Muscle of back (tissue), 11 donors: ENCODE measurements around the gene LRRC55. TPM values are rescaled to one million over a fixed set of nuclear protein-coding genes. Genes with fewer than 3 reads are reported as not detected.

Experiments
- DNase-seq, 3 donors: peaks; one replicate each; pipeline versions ENCODE4 v3.0.0 to v3.0.0-alpha.2; 2013
- polyA plus RNA-seq, 10 donors: library from polyadenylated mRNA; unstranded; fragments of 120-200 nt; gene quantifications; one replicate each; pipeline ENCODE4 v1.2.1, GENCODE V29; 2013; ENCODE audit not compliant: insufficient read length in 10 of 10

Gene LRRC55
- polyA plus RNA-seq, 10 donors = 0.73 to 2.4 (median 1.5) TPM

- DNase-seq = peak in 1 of 3 donors; percentile 45
Measured at GRCh38 chr11:57200917-57201316, 19.2 kb downstream of the LRRC55 start.

- DNase-seq = peak in 1 of 3 donors; percentile 41
Measured at GRCh38 chr11:57202281-57202680, 20.5 kb downstream of the LRRC55 start.

- DNase-seq = peak; percentile 71 to 91 (median 81)
Measured at GRCh38 chr11:57203359-57203758, 21.6 kb downstream of the LRRC55 start.

- DNase-seq = no peak
Measured at GRCh38 chr11:57203882-57204480, 22.2 kb downstream of the LRRC55 start.

GRCh38 chr11:57205041-57205641 is 23.4 kb downstream of the LRRC55 start:
- DNase-seq = peak in 1 of 3 donors; percentile 32

GRCh38 chr11:57207168-57207567 is 25.4 kb downstream of the LRRC55 start:
- DNase-seq = no peak

GRCh38 chr11:57210781-57211180 is 29.0 kb downstream of the LRRC55 start:
- DNase-seq = no peak

GRCh38 chr11:57213342-57214097 is 31.8 kb downstream of the LRRC55 start:
- DNase-seq = peak in 2 of 3 donors; percentile 55 to 78

- no peak for DNase-seq
Measured at GRCh38 chr11:57214098-57214417, 32.3 kb downstream of the LRRC55 start.

- peak in 2 of 3 donors; percentile 59 for DNase-seq
Measured at GRCh38 chr11:57214494-57214893, 32.7 kb downstream of the LRRC55 start.

- DNase-seq = no peak
Measured at GRCh38 chr11:57216463-57216862, 34.7 kb downstream of the LRRC55 start.

GRCh38 chr11:57217053-57217452 is 35.3 kb downstream of the LRRC55 start:
- DNase-seq = no peak

- DNase-seq = no peak
Measured at GRCh38 chr11:57219021-57219627, 37.4 kb downstream of the LRRC55 start.

GRCh38 chr11:57222239-57222638 is 40.5 kb downstream of the LRRC55 start:
- DNase-seq = no peak

- no peak for DNase-seq
Measured at GRCh38 chr11:57223601-57224000, 41.8 kb downstream of the LRRC55 start.

- DNase-seq = no peak
Measured at GRCh38 chr11:57224128-57224527, 42.4 kb downstream of the LRRC55 start.

- DNase-seq = no peak
Measured at GRCh38 chr11:57224537-57224936, 42.8 kb downstream of the LRRC55 start.

- no peak for DNase-seq
Measured at GRCh38 chr11:57228600-57228999, 46.8 kb downstream of the LRRC55 start.

- no peak for DNase-seq
Measured at GRCh38 chr11:57230316-57230715, 48.6 kb downstream of the LRRC55 start.

- peak in 1 of 3 donors; percentile 43 for DNase-seq
Measured at GRCh38 chr11:57230791-57231538, 49.2 kb downstream of the LRRC55 start.

- DNase-seq = no peak
Measured at GRCh38 chr11:57231539-57232253, 49.9 kb downstream of the LRRC55 start.
